HG03045 (cell line): ENCODE data around the gene NYNRIN.
A peak's percentile ranks its signal among the peaks of the same experiment; 100 is the strongest.
"Not testable (repeated sequence)": the region's sequence is repeated elsewhere in the genome, so short reads cannot be mapped to it uniquely, and the experiment has no call there.

Source experiments
- ATAC-seq: cut with Tn5 transposase; IDR thresholded peaks from one replicate; pipeline ENCODE4 v1.9.1; 2021; ENCODE audit warnings: mild to moderate bottlenecking, moderate library complexity; ENCODE audit not compliant: unreplicated experiment

The NYNRIN gene

GRCh38 chr14:24398653-24399446, at the start of gene NYNRIN:
Gene NYNRIN, plus strand, starts transcription at chr14:24399003. Its CDS starts 244 bp downstream, at chr14:24399247.
- ATAC-seq = no peak

GRCh38 chr14:24349742-24350141, 49.1 kb upstream of the NYNRIN start:
- ATAC-seq = no peak

GRCh38 chr14:24351517-24351916, 47.3 kb upstream of the NYNRIN start:
- no peak for ATAC-seq

GRCh38 chr14:24353559-24354481, 45.0 kb upstream of the NYNRIN start:
- ATAC-seq = no peak

GRCh38 chr14:24354482-24354825, 44.3 kb upstream of the NYNRIN start:
- not testable (repeated sequence) for ATAC-seq

- no peak for ATAC-seq
Observed at GRCh38 chr14:24355009-24355408, 43.8 kb upstream of the NYNRIN start.

- ATAC-seq = no peak
Observed at GRCh38 chr14:24356208-24356607, 42.6 kb upstream of the NYNRIN start.

- no peak for ATAC-seq
Observed at GRCh38 chr14:24360281-24360680, 38.5 kb upstream of the NYNRIN start.

GRCh38 chr14:24361326-24361725, 37.5 kb upstream of the NYNRIN start:
- no peak for ATAC-seq

- ATAC-seq = no peak
Observed at GRCh38 chr14:24362241-24362960, 36.4 kb upstream of the NYNRIN start.

GRCh38 chr14:24363401-24363800, 35.4 kb upstream of the NYNRIN start:
- no peak for ATAC-seq

- no peak for ATAC-seq
Observed at GRCh38 chr14:24364841-24365240, 34.0 kb upstream of the NYNRIN start.

GRCh38 chr14:24365600-24366412, 33.0 kb upstream of the NYNRIN start:
- no peak for ATAC-seq

GRCh38 chr14:24366413-24366720, 32.4 kb upstream of the NYNRIN start:
- no peak for ATAC-seq

- peak; percentile 63 for ATAC-seq
Observed at GRCh38 chr14:24366721-24367513, 31.9 kb upstream of the NYNRIN start.

- peak; percentile 15 for ATAC-seq
Observed at GRCh38 chr14:24367514-24368211, 31.1 kb upstream of the NYNRIN start, which contains the start of gene NFATC4. Gene NFATC4, plus strand, starts transcription at chr14:24368184. Its CDS starts 157 bp downstream, at chr14:24368341.

- no peak for ATAC-seq
Observed at GRCh38 chr14:24368212-24368561, 30.6 kb upstream of the NYNRIN start.

GRCh38 chr14:24368562-24369252, 30.1 kb upstream of the NYNRIN start:
- no peak for ATAC-seq

- no peak for ATAC-seq
Observed at GRCh38 chr14:24369463-24369862, 29.3 kb upstream of the NYNRIN start.
